Measurements from ENCODE around the gene SCN1A. TPM values are rescaled to one million over a fixed set of nuclear protein-coding genes. Genes with fewer than 3 reads are reported as not detected.
A peak's percentile ranks its signal among the peaks of the same experiment; 100 is the strongest.

Gene SCN1A
- total RNA-seq, 1 experiment from 2014 or later, result 1.6 TPM

DNA sequence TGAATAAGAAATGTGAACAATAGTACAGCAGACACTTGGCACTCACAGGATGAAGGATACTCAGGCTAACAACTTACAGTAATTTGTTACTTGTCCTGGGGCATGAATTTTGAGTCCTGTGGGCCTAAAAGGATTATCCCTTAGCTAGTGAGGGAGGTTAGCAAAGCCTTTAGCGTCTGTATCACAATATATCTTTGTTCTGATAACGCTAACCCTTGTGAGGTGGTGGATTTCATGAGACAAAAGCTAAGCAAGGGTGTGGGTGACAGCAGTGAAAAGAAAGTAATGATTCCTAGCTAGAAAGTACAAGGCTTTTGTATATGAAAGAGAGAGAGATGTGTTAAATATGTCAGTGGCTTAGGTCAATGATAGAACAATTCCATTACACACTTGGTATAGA lies 127.4 kb downstream of the SCN1A start:
- no peak for DNase-seq (ENCODE audit: low spot score)
- H3K4me1 Mint-ChIP-seq, result no peaks in the 10 kb centered on the region
- H3K27ac Mint-ChIP-seq, result no peak overlapping the region
- H3K9me3 Mint-ChIP-seq, result no peaks in the 10 kb centered on the region
- CTCF ChIA-PET, result interaction anchor here (1.2 kb wide), 1 partner anchor 45 kb away, joined by 3 read pairs; no protein-coding TSS in a partner anchor
- TF ChIP-seq JAZF1 (CRISPR knock-in tag; IDR thresholded peaks at IDR 0.05) (no peak), ZNF219 (CRISPR knock-in tag; IDR thresholded peaks at IDR 0.05; ENCODE audit: borderline replicate concordance) (no peak), ERG (CRISPR knock-in tag; IDR thresholded peaks at IDR 0.05) (no peak), MYBL2 (CRISPR knock-in tag; IDR thresholded peaks at IDR 0.05) (no peak), USF1 (CRISPR knock-in tag; IDR thresholded peaks at IDR 0.05) (no peak), GABPB1 (CRISPR knock-in tag; IDR thresholded peaks at IDR 0.05) (no peak), SP1 (CRISPR knock-in tag; conservative IDR thresholded peaks at IDR 0.05) (no peak), RELA (CRISPR knock-in tag; IDR thresholded peaks at IDR 0.05; ENCODE audit: borderline replicate concordance) (no peak), ELF4 (CRISPR knock-in tag; IDR thresholded peaks at IDR 0.05; ENCODE audit: low read depth) (no peak), ATF1 (CRISPR knock-in tag; IDR thresholded peaks at IDR 0.05) (no peak), HMGXB4 (CRISPR knock-in tag; IDR thresholded peaks at IDR 0.05) (no peak), KAT7 (CRISPR knock-in tag; IDR thresholded peaks at IDR 0.05; ENCODE audit: borderline replicate concordance) (no peak), ZBTB21 (CRISPR knock-in tag; IDR thresholded peaks at IDR 0.05; ENCODE audit: borderline replicate concordance) (no peak), ZNF263 (CRISPR knock-in tag; IDR thresholded peaks at IDR 0.05; ENCODE audit: low read depth) (no peak), NR3C1 (CRISPR knock-in tag; conservative IDR thresholded peaks at IDR 0.05; ENCODE audit: low read depth) (no peak)
- TF ChIP-seq, protein P1, sequence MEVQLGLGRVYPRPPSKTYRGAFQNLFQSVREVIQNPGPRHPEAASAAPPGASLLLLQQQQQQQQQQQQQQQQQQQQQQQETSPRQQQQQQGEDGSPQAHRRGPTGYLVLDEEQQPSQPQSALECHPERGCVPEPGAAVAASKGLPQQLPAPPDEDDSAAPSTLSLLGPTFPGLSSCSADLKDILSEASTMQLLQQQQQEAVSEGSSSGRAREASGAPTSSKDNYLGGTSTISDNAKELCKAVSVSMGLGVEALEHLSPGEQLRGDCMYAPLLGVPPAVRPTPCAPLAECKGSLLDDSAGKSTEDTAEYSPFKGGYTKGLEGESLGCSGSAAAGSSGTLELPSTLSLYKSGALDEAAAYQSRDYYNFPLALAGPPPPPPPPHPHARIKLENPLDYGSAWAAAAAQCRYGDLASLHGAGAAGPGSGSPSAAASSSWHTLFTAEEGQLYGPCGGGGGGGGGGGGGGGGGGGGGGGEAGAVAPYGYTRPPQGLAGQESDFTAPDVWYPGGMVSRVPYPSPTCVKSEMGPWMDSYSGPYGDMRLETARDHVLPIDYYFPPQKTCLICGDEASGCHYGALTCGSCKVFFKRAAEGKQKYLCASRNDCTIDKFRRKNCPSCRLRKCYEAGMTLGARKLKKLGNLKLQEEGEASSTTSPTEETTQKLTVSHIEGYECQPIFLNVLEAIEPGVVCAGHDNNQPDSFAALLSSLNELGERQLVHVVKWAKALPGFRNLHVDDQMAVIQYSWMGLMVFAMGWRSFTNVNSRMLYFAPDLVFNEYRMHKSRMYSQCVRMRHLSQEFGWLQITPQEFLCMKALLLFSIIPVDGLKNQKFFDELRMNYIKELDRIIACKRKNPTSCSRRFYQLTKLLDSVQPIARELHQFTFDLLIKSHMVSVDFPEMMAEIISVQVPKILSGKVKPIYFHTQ (CRISPR knock-in tag; IDR thresholded peaks at IDR 0.05), result no peak
- TF ChIP-seq, protein P2, sequence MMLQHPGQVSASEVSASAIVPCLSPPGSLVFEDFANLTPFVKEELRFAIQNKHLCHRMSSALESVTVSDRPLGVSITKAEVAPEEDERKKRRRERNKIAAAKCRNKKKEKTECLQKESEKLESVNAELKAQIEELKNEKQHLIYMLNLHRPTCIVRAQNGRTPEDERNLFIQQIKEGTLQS (CRISPR knock-in tag; conservative IDR thresholded peaks at IDR 0.05), result no peak
- TF ChIP-seq, protein P3, sequence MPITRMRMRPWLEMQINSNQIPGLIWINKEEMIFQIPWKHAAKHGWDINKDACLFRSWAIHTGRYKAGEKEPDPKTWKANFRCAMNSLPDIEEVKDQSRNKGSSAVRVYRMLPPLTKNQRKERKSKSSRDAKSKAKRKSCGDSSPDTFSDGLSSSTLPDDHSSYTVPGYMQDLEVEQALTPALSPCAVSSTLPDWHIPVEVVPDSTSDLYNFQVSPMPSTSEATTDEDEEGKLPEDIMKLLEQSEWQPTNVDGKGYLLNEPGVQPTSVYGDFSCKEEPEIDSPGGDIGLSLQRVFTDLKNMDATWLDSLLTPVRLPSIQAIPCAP (CRISPR knock-in tag; IDR thresholded peaks at IDR 0.05), result no peak
- TF ChIP-seq, protein P4, sequence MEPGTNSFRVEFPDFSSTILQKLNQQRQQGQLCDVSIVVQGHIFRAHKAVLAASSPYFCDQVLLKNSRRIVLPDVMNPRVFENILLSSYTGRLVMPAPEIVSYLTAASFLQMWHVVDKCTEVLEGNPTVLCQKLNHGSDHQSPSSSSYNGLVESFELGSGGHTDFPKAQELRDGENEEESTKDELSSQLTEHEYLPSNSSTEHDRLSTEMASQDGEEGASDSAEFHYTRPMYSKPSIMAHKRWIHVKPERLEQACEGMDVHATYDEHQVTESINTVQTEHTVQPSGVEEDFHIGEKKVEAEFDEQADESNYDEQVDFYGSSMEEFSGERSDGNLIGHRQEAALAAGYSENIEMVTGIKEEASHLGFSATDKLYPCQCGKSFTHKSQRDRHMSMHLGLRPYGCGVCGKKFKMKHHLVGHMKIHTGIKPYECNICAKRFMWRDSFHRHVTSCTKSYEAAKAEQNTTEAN (CRISPR knock-in tag; IDR thresholded peaks at IDR 0.05), result no peak
- ATAC-seq, result peak; percentile 30; the same call in 1 of the 2 replicates
- POLR2A ChIA-PET, result no interaction called here
- no peak overlapping the region for H3K4me3 Mint-ChIP-seq
- H3K27me3 Mint-ChIP-seq (ENCODE audit: low read depth), result no peaks in the 10 kb centered on the region
- H3K36me3 Mint-ChIP-seq, result no peaks in the 10 kb centered on the region

All from WTC11 (cell line).